Stomach (tissue), 4 donors: ENCODE data around the gene AK9.

Experiments
- POLR2A ChIP-seq, 4 donors: fragments of 450-650 bp; IDR thresholded peaks; one replicate each; pipeline ENCODE4 v1.6.1; 2016; ENCODE audit warnings: antibody characterized with exemption in 4 of 4, control low read depth in 2 of 4, mild to moderate bottlenecking in 1 of 4, moderate library complexity in 1 of 4
- TF ChIP-seq, protein P1 (sequence below), 7 experiments: fragments of 450-650 bp in 4 of 7; fragments of 200-600 bp in 3 of 7; sonication (generic) in 3 of 7; IDR thresholded peaks; one replicate each; pipeline ENCODE4 v1.5.1; 2016 to 2019; ENCODE audit warnings: antibody characterized with exemption in 7 of 7, control low read depth in 2 of 7, mild to moderate bottlenecking in 1 of 7

DNA sequence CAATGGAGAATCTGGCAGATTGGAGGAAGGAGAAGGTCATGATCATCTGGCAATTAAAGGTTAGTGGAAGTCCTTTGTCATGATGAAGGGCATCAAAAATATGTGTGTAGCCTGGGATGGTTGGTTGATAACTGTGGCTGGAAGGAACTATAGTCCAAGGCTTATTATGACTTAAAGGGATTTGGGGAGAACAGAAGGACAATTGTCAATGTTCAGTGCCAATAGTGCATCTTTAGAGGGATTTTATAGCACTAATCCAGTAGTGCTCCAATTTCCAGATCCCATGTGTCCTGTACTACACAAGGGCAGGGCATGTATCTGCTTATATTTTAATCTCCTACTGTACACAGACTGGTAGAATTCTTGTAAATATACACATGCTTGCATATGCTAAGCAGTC is 203.0 kb downstream of the AK9 start:
- no peak for TF ChIP-seq POLR2A (IDR thresholded peaks at IDR 0.05)
- TF ChIP-seq, protein P1, sequence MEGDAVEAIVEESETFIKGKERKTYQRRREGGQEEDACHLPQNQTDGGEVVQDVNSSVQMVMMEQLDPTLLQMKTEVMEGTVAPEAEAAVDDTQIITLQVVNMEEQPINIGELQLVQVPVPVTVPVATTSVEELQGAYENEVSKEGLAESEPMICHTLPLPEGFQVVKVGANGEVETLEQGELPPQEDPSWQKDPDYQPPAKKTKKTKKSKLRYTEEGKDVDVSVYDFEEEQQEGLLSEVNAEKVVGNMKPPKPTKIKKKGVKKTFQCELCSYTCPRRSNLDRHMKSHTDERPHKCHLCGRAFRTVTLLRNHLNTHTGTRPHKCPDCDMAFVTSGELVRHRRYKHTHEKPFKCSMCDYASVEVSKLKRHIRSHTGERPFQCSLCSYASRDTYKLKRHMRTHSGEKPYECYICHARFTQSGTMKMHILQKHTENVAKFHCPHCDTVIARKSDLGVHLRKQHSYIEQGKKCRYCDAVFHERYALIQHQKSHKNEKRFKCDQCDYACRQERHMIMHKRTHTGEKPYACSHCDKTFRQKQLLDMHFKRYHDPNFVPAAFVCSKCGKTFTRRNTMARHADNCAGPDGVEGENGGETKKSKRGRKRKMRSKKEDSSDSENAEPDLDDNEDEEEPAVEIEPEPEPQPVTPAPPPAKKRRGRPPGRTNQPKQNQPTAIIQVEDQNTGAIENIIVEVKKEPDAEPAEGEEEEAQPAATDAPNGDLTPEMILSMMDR (IDR thresholded peaks at IDR 0.05): no peak
